Vagina (tissue), 2 donors: ENCODE data around the gene KDM4B.
A peak's percentile ranks its signal among the peaks of the same experiment; 100 is the strongest.

ENCODE experiments used
- POLR2A ChIP-seq, 2 donors: fragments of 450-650 bp; IDR thresholded peaks; one replicate each; pipeline ENCODE4 v1.6.1; 2017; ENCODE audit warnings: antibody characterized with exemption in 2 of 2, mild to moderate bottlenecking in 2 of 2, moderate library complexity in 2 of 2
- POLR2AphosphoS5 ChIP-seq, 2 donors: sonication (generic); formaldehyde crosslinking; IDR thresholded peaks; one replicate each; pipeline ENCODE4 v1.9.0; 2017; ENCODE audit warnings: antibody characterized with exemption in 2 of 2, mild to moderate bottlenecking in 2 of 2, low read depth in 1 of 2; ENCODE audit not compliant: insufficient read depth in 1 of 2
- TF ChIP-seq, protein P1 (sequence below), 3 experiments: fragments of 450-650 bp in 2 of 3; fragments of 200-600 bp in 1 of 3; sonication (generic) in 1 of 3; IDR thresholded peaks; one replicate each; pipeline ENCODE4 v1.5.1; 2017 to 2019; ENCODE audit warnings: antibody characterized with exemption in 3 of 3, mild to moderate bottlenecking in 2 of 3, moderate library complexity in 2 of 3

DNA sequence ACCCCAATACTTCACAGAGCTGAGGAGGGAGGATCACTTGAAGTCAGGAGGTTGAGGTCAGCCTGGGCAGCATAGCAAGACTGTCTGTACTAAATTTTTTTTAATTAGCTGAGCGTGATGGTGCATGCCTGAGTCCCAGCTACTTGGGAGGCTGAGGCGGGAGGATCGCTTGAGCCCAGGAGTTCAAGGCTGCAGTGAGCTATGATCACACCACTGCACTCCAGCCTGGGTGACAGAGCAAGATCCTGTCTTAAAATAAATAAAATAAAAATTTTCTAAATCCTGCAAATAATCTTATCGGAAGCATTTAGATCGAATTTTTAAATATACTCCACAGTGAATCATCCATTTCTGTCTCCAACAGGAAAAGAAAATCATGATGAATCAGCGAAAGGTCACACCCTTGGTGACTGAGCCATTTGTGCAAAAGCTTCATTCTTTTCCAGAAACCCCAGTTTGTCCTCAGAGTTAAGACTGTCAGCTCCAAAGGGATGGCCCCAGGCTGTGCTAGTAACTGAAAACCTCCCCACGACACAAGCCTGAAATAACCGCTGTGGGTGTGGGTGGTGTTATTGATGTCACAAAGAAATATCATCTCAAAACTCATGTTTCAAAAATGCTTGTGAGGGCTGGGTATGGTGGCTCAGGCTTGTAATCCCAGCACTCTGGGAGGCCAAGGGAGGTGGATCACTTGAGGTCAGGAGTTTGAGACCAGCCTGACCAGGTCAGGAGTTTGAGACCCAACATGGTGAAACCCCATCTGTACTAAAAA, 204.1 kb downstream of the KDM4B start:
- TF ChIP-seq POLR2AphosphoS5 (IDR thresholded peaks at IDR 0.05; ENCODE audit: insufficient read depth in 1 of 2, low read depth in 1 of 2) = peak in 1 of 2 donors; percentile 30
- no peak for TF ChIP-seq POLR2A (IDR thresholded peaks at IDR 0.05)
- TF ChIP-seq, protein P1, sequence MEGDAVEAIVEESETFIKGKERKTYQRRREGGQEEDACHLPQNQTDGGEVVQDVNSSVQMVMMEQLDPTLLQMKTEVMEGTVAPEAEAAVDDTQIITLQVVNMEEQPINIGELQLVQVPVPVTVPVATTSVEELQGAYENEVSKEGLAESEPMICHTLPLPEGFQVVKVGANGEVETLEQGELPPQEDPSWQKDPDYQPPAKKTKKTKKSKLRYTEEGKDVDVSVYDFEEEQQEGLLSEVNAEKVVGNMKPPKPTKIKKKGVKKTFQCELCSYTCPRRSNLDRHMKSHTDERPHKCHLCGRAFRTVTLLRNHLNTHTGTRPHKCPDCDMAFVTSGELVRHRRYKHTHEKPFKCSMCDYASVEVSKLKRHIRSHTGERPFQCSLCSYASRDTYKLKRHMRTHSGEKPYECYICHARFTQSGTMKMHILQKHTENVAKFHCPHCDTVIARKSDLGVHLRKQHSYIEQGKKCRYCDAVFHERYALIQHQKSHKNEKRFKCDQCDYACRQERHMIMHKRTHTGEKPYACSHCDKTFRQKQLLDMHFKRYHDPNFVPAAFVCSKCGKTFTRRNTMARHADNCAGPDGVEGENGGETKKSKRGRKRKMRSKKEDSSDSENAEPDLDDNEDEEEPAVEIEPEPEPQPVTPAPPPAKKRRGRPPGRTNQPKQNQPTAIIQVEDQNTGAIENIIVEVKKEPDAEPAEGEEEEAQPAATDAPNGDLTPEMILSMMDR (IDR thresholded peaks at IDR 0.05) = no peak
